ENCODE measurements around the gene EML4. TPM values are rescaled to one million over a fixed set of nuclear protein-coding genes. Genes with fewer than 3 reads are reported as not detected.
A peak's percentile ranks its signal among the peaks of the same experiment; 100 is the strongest.

Gene EML4
- total RNA-seq, 3 donors from 2014 or later (not counting 1 experiment from before 2014, with no cell fraction given) = 88.4 to 136 (median 91.5) TPM

- H3K27me3 Mint-ChIP-seq (ENCODE audit: low read depth in 2 of 2) = peaks cover 0 to 8% of the 10 kb centered on the region in 2 donors
- ATAC-seq (no peak), DNase-seq (peak in 1 of 2 donors; percentile 52)
- H3K36me3 ChIP-seq (ENCODE audit: control insufficient read depth, insufficient read depth, low read length) = no peaks in the 10 kb centered on the region
- H3K36me3 Mint-ChIP-seq = no peaks in the 10 kb centered on the region
- no peak overlapping the region for H3K27ac ChIP-seq (ENCODE audit: low read length)
- H3K4me3 ChIP-seq (ENCODE audit: low read length) = no peak overlapping the region
- no peaks in the 10 kb centered on the region for H3K9me3 ChIP-seq (ENCODE audit: control insufficient read depth, insufficient read depth, low read length)
- intact Hi-C loops (cut with micrococcal nuclease) = no loop called here
- TF ChIP-seq CTCF (IDR thresholded peaks at IDR 0.05) = no peak
- H3K9me3 Mint-ChIP-seq = no peaks in the 10 kb centered on the region
- H3K27me3 ChIP-seq (ENCODE audit: control insufficient read depth, insufficient read depth, low read length) = no peaks in the 10 kb centered on the region
- H3K27ac Mint-ChIP-seq = peak overlapping the region in 1 of 2 donors; percentile 31
- no peaks in the 10 kb centered on the region for H3K4me1 Mint-ChIP-seq
- H3K4me3 Mint-ChIP-seq = no peak overlapping the region
- 21% methylated on average over 13 of the region's 13 CpGs for WGBS (ENCODE audit: insufficient coverage)
- peaks cover 9% of the 10 kb centered on the region for H3K4me1 ChIP-seq (ENCODE audit: control insufficient read depth, insufficient read depth, low read length)
These were observed 27.2 kb upstream of the EML4 start for GRCh38 chr2:42141687-42142546.

- WGBS (ENCODE audit: insufficient coverage) = 95% methylated on average over 9 of the region's 9 CpGs
- no peaks in the 10 kb centered on the region for H3K36me3 Mint-ChIP-seq
- peaks cover 0 to 8% of the 10 kb centered on the region in 2 donors for H3K27me3 Mint-ChIP-seq (ENCODE audit: low read depth in 2 of 2)
- intact Hi-C loops (cut with micrococcal nuclease) = no loop called here
- ATAC-seq = no peak
- H3K4me3 Mint-ChIP-seq = no peak overlapping the region
- no peaks in the 10 kb centered on the region for H3K9me3 Mint-ChIP-seq
- Histone ChIP-seq H3K9me3 (ENCODE audit: control insufficient read depth, insufficient read depth, low read length) (no peaks in the 10 kb centered on the region), H3K27ac (ENCODE audit: low read length) (no peak overlapping the region), H3K27me3 (ENCODE audit: control insufficient read depth, insufficient read depth, low read length) (no peaks in the 10 kb centered on the region), H3K36me3 (ENCODE audit: control insufficient read depth, insufficient read depth, low read length) (no peaks in the 10 kb centered on the region), H3K4me1 (ENCODE audit: control insufficient read depth, insufficient read depth, low read length) (peaks cover 9% of the 10 kb centered on the region), H3K4me3 (ENCODE audit: low read length) (no peak overlapping the region)
- TF ChIP-seq CTCF (IDR thresholded peaks at IDR 0.05) = no peak
- H3K4me1 Mint-ChIP-seq = no peaks in the 10 kb centered on the region
- no peak for DNase-seq
- H3K27ac Mint-ChIP-seq = no peak overlapping the region
These were observed 26.5 kb upstream of the EML4 start for GRCh38 chr2:42142547-42143184.

GRCh38 chr2:42147641-42148274 lies 21.4 kb upstream of the EML4 start:
- Mint-ChIP-seq H3K27me3 (ENCODE audit: low read depth in 2 of 2) (peaks cover 0 to 3% of the 10 kb centered on the region in 2 donors), H3K27ac (no peak overlapping the region), H3K4me1 (no peaks in the 10 kb centered on the region), H3K9me3 (no peaks in the 10 kb centered on the region), H3K36me3 (no peaks in the 10 kb centered on the region), H3K4me3 (no peak overlapping the region)
- no peaks in the 10 kb centered on the region for H3K27me3 ChIP-seq (ENCODE audit: control insufficient read depth, insufficient read depth, low read length)
- no peaks in the 10 kb centered on the region for H3K36me3 ChIP-seq (ENCODE audit: control insufficient read depth, insufficient read depth, low read length)
- 98% methylated on average over 5 of the region's 5 CpGs for WGBS (ENCODE audit: insufficient coverage)
- no peak for TF ChIP-seq CTCF (IDR thresholded peaks at IDR 0.05)
- DNase-seq (no peak), ATAC-seq (no peak)
- H3K4me1 ChIP-seq (ENCODE audit: control insufficient read depth, insufficient read depth, low read length) = no peaks in the 10 kb centered on the region
- H3K9me3 ChIP-seq (ENCODE audit: control insufficient read depth, insufficient read depth, low read length) = no peaks in the 10 kb centered on the region
- no peak overlapping the region for H3K27ac ChIP-seq (ENCODE audit: low read length)
- H3K4me3 ChIP-seq (ENCODE audit: low read length) = no peak overlapping the region
- intact Hi-C loops (cut with micrococcal nuclease) = no loop called here

Measured in natural killer cell (primary cell).